HG03354 (cell line): ENCODE measurements around the gene SCN3B.

ENCODE experiments used
- ATAC-seq: cut with Tn5 transposase; IDR thresholded peaks from one replicate; pipeline ENCODE4 v1.9.1; 2021; ENCODE audit warnings: mild to moderate bottlenecking; ENCODE audit not compliant: unreplicated experiment, poor library complexity, severe bottlenecking

The SCN3B gene

GRCh38 chr11:123607781-123608180 lies 46.6 kb downstream of the SCN3B start:
- no peak for ATAC-seq

GRCh38 chr11:123603666-123604065 lies 50.8 kb downstream of the SCN3B start:
- ATAC-seq, result no peak

GRCh38 chr11:123601743-123602142 lies 52.7 kb downstream of the SCN3B start:
- ATAC-seq, result no peak

GRCh38 chr11:123601136-123601535 lies 53.3 kb downstream of the SCN3B start:
- ATAC-seq, result no peak

GRCh38 chr11:123597859-123598258 lies 56.6 kb downstream of the SCN3B start:
- ATAC-seq, result no peak

- no peak for ATAC-seq
Measured at GRCh38 chr11:123594921-123595320, 59.5 kb downstream of the SCN3B start.

- ATAC-seq, result no peak
Measured at GRCh38 chr11:123594188-123594901, 60.1 kb downstream of the SCN3B start.

- ATAC-seq, result no peak
Measured at GRCh38 chr11:123593570-123593969, 60.9 kb downstream of the SCN3B start.

- no peak for ATAC-seq
Measured at GRCh38 chr11:123590296-123590912, 64.0 kb downstream of the SCN3B start.

GRCh38 chr11:123588864-123589262 lies 65.6 kb downstream of the SCN3B start:
- no peak for ATAC-seq

- no peak for ATAC-seq
Measured at GRCh38 chr11:123588117-123588863, 66.1 kb downstream of the SCN3B start.

GRCh38 chr11:123587559-123587958 lies 66.9 kb downstream of the SCN3B start:
- ATAC-seq, result no peak

GRCh38 chr11:123587044-123587443 lies 67.4 kb downstream of the SCN3B start:
- ATAC-seq, result no peak

- ATAC-seq, result no peak
Measured at GRCh38 chr11:123586568-123586967, 67.9 kb downstream of the SCN3B start.

GRCh38 chr11:123585706-123586105 lies 68.7 kb downstream of the SCN3B start:
- no peak for ATAC-seq

GRCh38 chr11:123585206-123585605 lies 69.2 kb downstream of the SCN3B start:
- no peak for ATAC-seq

- ATAC-seq, result no peak
Measured at GRCh38 chr11:123584737-123585136, 69.7 kb downstream of the SCN3B start.

GRCh38 chr11:123584186-123584585 lies 70.2 kb downstream of the SCN3B start:
- no peak for ATAC-seq

- ATAC-seq, result no peak
Measured at GRCh38 chr11:123582992-123583504, 71.4 kb downstream of the SCN3B start.

GRCh38 chr11:123581651-123582399 lies 72.6 kb downstream of the SCN3B start:
- no peak for ATAC-seq
